Measurements from ENCODE around the gene ENPP4.

- TF ChIP-seq CTCF (conservative IDR thresholded peaks at IDR 0.05; ENCODE audit: low read length) (no peak), EZH2phosphoT487 (IDR thresholded peaks at IDR 0.05; ENCODE audit: borderline replicate concordance, low read depth, low read length) (no peak)
Observed at GRCh38 chr6:46135176-46135575, 5.4 kb downstream of the ENPP4 start.
